OCI-LY1 (cell line): ENCODE measurements around the gene NR2F1-AS1.

ENCODE experiments used
- EZH2 ChIP-seq: fragments of 200-600 bp; sonication (generic), shearing (Covaris generic); IDR thresholded peaks from 2 replicates; pipeline ENCODE4 v1.8.0; 2017; ENCODE audit warnings: borderline replicate concordance, mixed run types, mild to moderate bottlenecking, antibody characterized with exemption, low read length, moderate library complexity, mixed read lengths
- TF ChIP-seq, protein P1 (sequence below): fragments of 200-600 bp; sonication (generic), shearing (Covaris generic); IDR thresholded peaks from 2 replicates; pipeline ENCODE4 v1.5.1; 2017; ENCODE audit warnings: mild to moderate bottlenecking, antibody characterized with exemption, low read length, moderate library complexity, mixed read lengths

GRCh38 chr5:93603078-93603792 is 22.2 kb upstream of the NR2F1-AS1 start:
- no peak for TF ChIP-seq EZH2
- TF ChIP-seq, protein P1, sequence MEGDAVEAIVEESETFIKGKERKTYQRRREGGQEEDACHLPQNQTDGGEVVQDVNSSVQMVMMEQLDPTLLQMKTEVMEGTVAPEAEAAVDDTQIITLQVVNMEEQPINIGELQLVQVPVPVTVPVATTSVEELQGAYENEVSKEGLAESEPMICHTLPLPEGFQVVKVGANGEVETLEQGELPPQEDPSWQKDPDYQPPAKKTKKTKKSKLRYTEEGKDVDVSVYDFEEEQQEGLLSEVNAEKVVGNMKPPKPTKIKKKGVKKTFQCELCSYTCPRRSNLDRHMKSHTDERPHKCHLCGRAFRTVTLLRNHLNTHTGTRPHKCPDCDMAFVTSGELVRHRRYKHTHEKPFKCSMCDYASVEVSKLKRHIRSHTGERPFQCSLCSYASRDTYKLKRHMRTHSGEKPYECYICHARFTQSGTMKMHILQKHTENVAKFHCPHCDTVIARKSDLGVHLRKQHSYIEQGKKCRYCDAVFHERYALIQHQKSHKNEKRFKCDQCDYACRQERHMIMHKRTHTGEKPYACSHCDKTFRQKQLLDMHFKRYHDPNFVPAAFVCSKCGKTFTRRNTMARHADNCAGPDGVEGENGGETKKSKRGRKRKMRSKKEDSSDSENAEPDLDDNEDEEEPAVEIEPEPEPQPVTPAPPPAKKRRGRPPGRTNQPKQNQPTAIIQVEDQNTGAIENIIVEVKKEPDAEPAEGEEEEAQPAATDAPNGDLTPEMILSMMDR = no peak
